PC-3 (cell line): ENCODE data around the gene TMEM108.

Experiments
- EZH2 ChIP-seq: fragments of 300-600 bp; sonication (generic); IDR thresholded peaks from one replicate; pipeline ENCODE4 v1.6.1; 2017; ENCODE audit warnings: antibody characterized with exemption, mild to moderate bottlenecking, low read length; ENCODE audit not compliant: unreplicated experiment
- TF ChIP-seq, protein P1 (sequence below): fragments of 300-600 bp; sonication (generic); conservative IDR thresholded peaks from 2 replicates; pipeline ENCODE4 v1.5.1; 2017; ENCODE audit warnings: antibody characterized with exemption, low read depth, mild to moderate bottlenecking, low read length

DNA sequence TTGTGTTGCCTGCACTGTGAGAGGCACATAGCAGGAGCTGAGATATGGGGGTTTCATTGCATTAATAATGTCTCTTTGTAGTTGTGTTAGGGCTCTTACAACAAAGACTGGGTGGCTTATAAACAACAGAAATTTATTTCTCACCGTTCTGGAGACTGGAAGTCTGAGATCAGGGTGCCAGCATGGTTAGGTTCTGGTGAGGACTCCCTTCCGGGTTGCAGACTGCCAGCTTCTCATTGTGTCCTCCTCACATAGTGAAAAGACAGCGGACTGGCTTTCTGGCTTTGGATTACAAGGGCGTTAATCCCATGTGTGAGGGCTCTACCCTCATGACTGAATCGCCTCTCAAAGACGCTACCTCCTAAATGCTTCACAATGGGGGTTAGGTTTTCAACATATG is 20.6 kb downstream of the TMEM108 start:
- TF ChIP-seq, protein P1, sequence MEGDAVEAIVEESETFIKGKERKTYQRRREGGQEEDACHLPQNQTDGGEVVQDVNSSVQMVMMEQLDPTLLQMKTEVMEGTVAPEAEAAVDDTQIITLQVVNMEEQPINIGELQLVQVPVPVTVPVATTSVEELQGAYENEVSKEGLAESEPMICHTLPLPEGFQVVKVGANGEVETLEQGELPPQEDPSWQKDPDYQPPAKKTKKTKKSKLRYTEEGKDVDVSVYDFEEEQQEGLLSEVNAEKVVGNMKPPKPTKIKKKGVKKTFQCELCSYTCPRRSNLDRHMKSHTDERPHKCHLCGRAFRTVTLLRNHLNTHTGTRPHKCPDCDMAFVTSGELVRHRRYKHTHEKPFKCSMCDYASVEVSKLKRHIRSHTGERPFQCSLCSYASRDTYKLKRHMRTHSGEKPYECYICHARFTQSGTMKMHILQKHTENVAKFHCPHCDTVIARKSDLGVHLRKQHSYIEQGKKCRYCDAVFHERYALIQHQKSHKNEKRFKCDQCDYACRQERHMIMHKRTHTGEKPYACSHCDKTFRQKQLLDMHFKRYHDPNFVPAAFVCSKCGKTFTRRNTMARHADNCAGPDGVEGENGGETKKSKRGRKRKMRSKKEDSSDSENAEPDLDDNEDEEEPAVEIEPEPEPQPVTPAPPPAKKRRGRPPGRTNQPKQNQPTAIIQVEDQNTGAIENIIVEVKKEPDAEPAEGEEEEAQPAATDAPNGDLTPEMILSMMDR = no peak
- no peak for TF ChIP-seq EZH2
